ENCODE measurements around the gene R3HDM2. TPM values are rescaled to one million over a fixed set of nuclear protein-coding genes. Genes with fewer than 3 reads are reported as not detected.

The R3HDM2 gene
- total and polyA plus RNA-seq, 2 of the 13 experiments (the other 11 are each of a cell fraction or from before 2014, with no cell fraction given), result 11.1 to 23.5 TPM

DNA sequence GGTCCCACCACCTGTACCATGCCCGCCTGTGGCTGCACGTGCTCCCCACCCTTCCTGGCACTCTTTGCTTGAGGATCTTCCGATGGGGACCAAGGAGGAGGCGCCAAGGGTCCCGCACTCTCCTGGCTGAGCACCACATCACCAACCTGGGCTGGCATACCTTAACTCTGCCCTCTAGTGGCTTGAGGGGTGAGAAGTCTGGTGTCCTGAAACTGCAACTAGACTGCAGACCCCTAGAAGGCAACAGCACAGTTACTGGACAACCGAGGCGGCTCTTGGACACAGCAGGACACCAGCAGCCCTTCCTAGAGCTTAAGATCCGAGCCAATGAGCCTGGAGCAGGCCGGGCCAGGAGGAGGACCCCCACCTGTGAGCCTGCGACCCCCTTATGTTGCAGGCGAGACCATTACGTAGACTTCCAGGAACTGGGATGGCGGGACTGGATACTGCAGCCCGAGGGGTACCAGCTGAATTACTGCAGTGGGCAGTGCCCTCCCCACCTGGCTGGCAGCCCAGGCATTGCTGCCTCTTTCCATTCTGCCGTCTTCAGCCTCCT, 25.4 kb upstream of the R3HDM2 start (continued):
- TF ChIP-seq ETV5 (CRISPR knock-in tag; IDR thresholded peaks at IDR 0.05; ENCODE audit: borderline replicate concordance) (peak; percentile 50; the same call in 1 of the 2 replicates), NFE2L1 (CRISPR knock-in tag; IDR thresholded peaks at IDR 0.05; ENCODE audit: borderline replicate concordance) (no peak), NFE2L2 (IDR thresholded peaks at IDR 0.05; ENCODE audit: low read length) (no peak), NCOA2 (CRISPR knock-in tag; IDR thresholded peaks at IDR 0.05) (no peak), STAT5B (CRISPR knock-in tag; IDR thresholded peaks at IDR 0.05) (no peak), PPARG (CRISPR knock-in tag; conservative IDR thresholded peaks at IDR 0.05) (no peak), BORCS8-MEF2B (CRISPR knock-in tag; IDR thresholded peaks at IDR 0.05) (peak; percentile 52; the same call in 1 of the 2 replicates), ZNF207 (IDR thresholded peaks at IDR 0.05; ENCODE audit: borderline replicate concordance) (no peak), SRSF1 (optimal IDR thresholded peaks at IDR 0.05; ENCODE audit: low read depth, low read length) (no peak)
- TF ChIP-seq, protein P1, sequence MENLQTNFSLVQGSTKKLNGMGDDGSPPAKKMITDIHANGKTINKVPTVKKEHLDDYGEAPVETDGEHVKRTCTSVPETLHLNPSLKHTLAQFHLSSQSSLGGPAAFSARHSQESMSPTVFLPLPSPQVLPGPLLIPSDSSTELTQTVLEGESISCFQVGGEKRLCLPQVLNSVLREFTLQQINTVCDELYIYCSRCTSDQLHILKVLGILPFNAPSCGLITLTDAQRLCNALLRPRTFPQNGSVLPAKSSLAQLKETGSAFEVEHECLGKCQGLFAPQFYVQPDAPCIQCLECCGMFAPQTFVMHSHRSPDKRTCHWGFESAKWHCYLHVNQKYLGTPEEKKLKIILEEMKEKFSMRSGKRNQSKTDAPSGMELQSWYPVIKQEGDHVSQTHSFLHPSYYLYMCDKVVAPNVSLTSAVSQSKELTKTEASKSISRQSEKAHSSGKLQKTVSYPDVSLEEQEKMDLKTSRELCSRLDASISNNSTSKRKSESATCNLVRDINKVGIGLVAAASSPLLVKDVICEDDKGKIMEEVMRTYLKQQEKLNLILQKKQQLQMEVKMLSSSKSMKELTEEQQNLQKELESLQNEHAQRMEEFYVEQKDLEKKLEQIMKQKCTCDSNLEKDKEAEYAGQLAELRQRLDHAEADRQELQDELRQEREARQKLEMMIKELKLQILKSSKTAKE (CRISPR knock-in tag; IDR thresholded peaks at IDR 0.05; ENCODE audit: borderline replicate concordance), result no peak
- TF ChIP-seq, protein P2, sequence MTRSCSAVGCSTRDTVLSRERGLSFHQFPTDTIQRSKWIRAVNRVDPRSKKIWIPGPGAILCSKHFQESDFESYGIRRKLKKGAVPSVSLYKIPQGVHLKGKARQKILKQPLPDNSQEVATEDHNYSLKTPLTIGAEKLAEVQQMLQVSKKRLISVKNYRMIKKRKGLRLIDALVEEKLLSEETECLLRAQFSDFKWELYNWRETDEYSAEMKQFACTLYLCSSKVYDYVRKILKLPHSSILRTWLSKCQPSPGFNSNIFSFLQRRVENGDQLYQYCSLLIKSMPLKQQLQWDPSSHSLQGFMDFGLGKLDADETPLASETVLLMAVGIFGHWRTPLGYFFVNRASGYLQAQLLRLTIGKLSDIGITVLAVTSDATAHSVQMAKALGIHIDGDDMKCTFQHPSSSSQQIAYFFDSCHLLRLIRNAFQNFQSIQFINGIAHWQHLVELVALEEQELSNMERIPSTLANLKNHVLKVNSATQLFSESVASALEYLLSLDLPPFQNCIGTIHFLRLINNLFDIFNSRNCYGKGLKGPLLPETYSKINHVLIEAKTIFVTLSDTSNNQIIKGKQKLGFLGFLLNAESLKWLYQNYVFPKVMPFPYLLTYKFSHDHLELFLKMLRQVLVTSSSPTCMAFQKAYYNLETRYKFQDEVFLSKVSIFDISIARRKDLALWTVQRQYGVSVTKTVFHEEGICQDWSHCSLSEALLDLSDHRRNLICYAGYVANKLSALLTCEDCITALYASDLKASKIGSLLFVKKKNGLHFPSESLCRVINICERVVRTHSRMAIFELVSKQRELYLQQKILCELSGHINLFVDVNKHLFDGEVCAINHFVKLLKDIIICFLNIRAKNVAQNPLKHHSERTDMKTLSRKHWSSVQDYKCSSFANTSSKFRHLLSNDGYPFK (CRISPR knock-in tag; IDR thresholded peaks at IDR 0.05; ENCODE audit: borderline replicate concordance), result no peak
- TF ChIP-seq, protein P3, sequence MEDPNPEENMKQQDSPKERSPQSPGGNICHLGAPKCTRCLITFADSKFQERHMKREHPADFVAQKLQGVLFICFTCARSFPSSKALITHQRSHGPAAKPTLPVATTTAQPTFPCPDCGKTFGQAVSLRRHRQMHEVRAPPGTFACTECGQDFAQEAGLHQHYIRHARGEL (CRISPR knock-in tag; IDR thresholded peaks at IDR 0.05), result no peak
- TF ChIP-seq, protein P4, sequence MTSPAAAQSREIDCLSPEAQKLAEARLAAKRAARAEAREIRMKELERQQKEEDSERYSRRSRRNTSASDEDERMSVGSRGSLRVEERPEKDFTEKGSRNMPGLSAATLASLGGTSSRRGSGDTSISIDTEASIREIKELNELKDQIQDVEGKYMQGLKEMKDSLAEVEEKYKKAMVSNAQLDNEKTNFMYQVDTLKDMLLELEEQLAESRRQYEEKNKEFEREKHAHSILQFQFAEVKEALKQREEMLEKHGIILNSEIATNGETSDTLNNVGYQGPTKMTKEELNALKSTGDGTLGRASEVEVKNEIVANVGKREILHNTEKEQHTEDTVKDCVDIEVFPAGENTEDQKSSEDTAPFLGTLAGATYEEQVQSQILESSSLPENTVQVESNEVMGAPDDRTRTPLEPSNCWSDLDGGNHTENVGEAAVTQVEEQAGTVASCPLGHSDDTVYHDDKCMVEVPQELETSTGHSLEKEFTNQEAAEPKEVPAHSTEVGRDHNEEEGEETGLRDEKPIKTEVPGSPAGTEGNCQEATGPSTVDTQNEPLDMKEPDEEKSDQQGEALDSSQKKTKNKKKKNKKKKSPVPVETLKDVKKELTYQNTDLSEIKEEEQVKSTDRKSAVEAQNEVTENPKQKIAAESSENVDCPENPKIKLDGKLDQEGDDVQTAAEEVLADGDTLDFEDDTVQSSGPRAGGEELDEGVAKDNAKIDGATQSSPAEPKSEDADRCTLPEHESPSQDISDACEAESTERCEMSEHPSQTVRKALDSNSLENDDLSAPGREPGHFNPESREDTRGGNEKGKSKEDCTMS (CRISPR knock-in tag; conservative IDR thresholded peaks at IDR 0.05), result no peak
- TF ChIP-seq, protein P5, sequence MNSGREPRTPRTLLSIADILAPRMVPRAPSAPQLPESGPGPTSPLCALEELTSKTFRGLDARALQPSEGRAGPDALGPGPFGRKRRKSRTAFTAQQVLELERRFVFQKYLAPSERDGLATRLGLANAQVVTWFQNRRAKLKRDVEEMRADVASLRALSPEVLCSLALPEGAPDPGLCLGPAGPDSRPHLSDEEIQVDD (CRISPR knock-in tag; IDR thresholded peaks at IDR 0.05; ENCODE audit: borderline replicate concordance), result no peak
- TF ChIP-seq, protein P6, sequence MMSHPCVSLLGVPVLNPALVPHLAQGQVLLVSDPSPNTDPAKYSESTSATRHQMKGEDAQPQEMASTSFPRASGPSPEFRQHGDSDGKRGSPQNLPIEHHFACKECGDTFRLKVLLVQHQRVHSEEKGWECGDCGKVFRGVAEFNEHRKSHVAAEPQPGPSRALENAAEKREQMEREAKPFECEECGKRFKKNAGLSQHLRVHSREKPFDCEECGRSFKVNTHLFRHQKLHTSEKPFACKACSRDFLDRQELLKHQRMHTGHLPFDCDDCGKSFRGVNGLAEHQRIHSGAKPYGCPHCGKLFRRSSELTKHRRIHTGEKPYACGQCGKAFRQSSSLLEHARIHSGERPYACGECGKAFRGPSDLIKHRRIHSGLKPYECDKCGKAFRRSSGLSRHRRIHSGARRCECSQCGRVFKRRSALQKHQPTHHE (CRISPR knock-in tag; IDR thresholded peaks at IDR 0.05; ENCODE audit: borderline replicate concordance), result 0 out of 2 replicates have a peak, but pooled peaks have one; percentile 49
- TF ChIP-seq, protein P7, sequence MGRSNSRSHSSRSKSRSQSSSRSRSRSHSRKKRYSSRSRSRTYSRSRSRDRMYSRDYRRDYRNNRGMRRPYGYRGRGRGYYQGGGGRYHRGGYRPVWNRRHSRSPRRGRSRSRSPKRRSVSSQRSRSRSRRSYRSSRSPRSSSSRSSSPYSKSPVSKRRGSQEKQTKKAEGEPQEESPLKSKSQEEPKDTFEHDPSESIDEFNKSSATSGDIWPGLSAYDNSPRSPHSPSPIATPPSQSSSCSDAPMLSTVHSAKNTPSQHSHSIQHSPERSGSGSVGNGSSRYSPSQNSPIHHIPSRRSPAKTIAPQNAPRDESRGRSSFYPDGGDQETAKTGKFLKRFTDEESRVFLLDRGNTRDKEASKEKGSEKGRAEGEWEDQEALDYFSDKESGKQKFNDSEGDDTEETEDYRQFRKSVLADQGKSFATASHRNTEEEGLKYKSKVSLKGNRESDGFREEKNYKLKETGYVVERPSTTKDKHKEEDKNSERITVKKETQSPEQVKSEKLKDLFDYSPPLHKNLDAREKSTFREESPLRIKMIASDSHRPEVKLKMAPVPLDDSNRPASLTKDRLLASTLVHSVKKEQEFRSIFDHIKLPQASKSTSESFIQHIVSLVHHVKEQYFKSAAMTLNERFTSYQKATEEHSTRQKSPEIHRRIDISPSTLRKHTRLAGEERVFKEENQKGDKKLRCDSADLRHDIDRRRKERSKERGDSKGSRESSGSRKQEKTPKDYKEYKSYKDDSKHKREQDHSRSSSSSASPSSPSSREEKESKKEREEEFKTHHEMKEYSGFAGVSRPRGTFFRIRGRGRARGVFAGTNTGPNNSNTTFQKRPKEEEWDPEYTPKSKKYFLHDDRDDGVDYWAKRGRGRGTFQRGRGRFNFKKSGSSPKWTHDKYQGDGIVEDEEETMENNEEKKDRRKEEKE (IDR thresholded peaks at IDR 0.05), result no peak
